NT2/D1 (cell line): ENCODE measurements around the gene MRPL40.

ENCODE experiments used
- SUZ12 ChIP-seq: IDR thresholded peaks from 2 replicates; pipeline ENCODE4 v1.6.1; 2011; ENCODE audit not compliant: insufficient read length, insufficient read depth; ENCODE audit errors: extremely low read depth
- ZNF274 ChIP-seq: IDR thresholded peaks from 2 replicates; pipeline ENCODE4 v1.6.1; 2011; ENCODE audit warnings: mild to moderate bottlenecking, low read depth, low read length

- TF ChIP-seq SUZ12 = no peak
- no peak for TF ChIP-seq ZNF274
These were observed 37.9 kb upstream of the MRPL40 start for GRCh38 chr22:19394274-19395050.
